SHP77 (cell line): ENCODE results near the gene PTPRE.

Experiments
- DNase-seq, 2 experiments: peaks; one replicate each; lab custom pipeline; 2025; lab: John Stamatoyannopoulos, UW

Gene PTPRE

DNA sequence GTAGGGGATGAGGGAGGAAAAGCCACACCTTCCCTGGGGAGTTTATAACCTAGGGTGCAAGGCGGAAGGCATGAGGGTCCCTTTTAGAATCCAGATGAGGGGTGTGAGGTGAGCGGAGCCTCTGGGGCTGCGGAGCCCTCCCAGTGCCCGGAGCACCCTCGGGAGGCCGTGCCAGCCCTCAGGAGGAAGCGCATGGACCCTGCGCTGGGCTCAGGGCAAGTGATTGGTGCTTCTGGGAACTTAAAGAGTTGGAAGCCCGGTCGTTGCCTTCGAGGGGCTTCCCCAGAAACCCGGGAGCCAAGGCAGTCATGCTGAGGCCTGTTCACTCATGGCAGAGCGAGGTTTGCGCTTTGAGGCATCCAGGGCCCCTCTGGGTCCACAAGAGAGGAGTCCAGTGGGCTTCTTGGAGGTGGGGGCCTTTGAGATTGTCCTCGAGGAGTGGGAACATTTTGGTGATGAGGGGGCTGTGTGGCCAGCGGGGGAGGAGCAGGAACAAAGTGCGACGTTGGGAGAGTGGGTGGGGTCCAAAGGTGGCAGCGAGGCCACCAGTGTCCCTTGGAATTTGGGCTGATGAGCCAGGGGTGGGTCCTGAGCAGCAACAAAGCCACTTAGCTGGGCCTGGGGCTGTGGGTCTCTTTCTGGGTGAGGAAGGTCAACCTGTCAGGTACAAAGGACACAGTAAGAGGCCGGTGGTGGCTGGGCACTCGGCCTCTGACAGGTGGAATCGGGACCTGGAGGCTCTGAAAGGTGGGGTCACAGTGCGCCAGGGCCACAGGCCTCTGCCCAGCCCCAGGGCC is 139.5 kb downstream of the PTPRE start:
- DNase-seq, result no peak

DNA sequence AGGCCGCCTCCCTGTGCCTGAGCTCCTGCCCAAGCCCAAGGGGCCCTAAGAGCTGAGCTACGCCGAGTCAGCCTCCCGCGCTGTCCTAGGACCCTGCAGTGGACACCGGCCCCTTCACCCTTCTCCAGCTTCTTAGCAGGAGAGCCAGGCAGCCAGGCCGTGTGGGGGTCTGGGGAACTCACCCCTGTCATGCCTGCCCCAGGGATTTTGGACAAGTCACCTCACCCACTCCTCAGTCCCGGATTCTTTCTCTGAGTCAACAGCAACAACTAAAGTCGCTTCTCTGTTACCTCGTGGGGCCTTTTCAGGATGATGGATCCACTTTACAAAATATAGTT is 140.0 kb downstream of the PTPRE start:
- no peak for DNase-seq

DNA sequence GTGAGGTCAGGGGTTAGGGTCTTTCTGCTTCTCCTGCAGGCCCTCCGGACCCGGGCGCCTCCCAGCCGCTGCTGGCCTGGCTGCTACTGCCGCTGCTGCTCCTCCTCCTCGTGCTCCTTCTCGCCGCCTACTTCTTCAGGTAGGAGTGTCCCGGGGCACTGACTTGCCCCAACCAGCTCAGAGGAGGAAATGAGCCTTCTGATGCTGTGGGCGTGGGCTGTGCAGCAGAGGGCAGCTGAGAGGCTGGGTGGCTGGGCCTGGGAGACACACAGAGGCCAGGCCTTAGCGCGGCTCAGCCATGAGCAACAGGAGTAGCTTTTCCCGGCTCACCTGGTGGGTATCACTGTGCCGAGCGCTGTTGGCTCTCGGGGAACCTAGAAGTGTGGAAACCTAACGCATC is 140.4 kb downstream of the PTPRE start:
- DNase-seq, result no peak

DNA sequence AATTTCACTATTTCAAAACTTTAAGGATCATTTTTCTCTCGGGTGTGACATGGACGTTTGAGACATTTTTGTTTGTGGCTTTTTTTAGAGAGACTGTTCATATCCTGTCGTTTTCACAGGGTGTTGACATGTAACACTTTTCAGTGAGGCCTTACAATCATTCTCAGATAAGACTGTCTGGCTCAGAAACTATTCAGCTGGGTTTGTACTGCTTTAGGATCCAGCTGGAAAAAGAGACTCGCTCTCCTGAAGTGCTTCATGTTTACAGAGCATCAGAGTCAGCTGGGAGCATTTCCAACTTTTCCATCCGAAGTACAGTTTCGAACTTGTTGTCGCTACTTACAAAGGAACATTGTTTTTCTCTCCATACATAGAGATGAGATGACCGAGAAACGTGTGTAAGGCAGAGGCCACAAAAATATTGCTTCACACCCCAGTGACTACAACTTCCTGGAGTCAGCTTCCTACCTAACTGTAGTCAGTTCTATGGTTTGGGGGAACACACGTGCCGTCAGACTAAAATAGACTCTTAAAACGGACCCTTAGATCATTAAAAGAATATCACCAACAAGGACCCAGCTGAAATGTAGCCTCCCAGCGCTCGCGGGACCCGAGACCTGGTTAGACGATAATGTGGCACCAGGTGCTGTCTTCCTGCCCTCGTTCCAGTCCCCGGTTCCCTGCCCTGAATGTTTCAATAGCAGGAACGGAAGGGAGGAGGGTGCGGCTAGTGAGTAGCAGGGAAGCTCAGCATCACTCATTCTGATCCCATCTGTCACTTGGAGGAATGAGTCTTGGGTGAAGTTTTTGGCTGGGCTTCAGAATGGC is 141.3 kb downstream of the PTPRE start:
- no peak for DNase-seq

DNA sequence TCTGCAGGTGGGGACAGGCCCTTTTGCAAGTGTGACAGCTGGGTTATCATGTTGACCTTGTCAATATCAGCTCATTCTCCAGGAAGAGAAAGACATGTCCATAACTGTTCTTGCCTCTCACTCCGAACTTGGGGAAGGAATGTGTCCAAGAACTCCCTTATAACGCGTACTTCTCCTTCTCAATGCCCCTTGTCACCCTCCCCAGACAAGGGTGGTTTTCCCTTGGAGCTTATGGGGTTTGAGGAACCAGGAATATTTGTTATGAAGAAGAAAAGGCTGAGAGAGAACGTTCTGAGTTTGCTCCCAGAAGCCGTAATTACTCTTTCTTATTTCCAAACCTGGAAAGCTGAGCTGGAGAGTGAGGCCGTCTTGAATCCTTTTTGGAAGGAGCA is 141.9 kb downstream of the PTPRE start:
- no peak for DNase-seq

DNA sequence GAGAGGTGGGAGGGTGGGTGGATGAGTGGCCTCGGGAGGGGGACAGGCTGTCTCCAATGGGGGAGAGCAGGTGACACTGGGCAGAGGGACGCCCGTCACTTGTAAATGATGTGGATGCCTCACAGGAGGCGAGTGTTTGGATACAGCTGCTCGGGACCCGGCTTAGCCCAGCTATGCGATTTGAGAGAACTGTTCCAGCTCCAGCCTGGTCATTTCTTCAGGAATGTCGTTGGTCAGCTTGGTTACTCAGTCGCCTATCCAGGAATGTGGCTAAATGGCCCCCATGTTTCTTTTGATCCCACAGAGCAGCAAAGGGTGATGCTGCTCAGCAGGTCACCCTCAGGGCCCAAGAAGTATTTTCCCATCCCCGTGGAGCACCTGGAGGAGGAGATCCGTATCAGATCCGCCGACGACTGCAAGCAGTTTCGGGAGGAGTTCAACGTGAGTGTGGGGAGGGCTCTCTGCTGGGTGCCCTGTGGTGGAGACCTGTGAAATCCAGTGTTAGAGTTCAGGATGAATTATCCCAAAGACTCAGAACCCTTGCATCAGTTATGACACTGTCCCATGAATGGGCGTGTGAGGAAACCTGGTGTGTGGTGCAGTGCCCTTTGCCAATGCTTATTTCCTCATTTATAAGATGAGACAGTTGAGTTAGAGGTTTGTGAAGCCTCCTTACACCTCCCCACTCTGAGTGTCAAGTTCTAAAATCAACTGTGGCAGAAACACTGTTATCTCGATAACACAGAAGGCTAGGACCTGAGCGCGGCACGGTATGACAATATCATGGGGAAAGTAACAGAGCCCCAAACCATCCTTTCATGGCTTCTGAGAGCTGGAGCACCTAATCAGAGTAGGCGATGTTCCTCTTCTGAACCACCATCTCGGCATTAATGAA is 142.6 kb downstream of the PTPRE start:
- DNase-seq, result no peak

DNA sequence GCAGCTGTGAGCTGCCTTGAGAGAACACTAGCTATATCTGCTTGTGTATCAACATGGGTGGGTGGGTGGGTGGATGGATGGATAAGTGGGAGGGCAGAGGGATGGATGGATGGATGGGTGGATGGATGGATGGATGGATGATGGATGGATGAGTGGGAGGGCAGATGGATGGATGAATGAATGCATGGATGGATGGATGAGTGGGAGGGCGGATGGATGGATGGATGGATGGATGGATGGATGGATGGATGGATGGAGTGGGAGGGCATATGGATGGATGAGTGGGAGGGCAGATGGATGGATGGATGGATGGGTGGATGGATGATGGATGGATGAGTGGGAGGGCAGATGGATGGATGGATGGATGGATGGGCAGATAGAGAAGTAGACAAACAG is 143.2 kb downstream of the PTPRE start:
- DNase-seq, result no peak

DNA sequence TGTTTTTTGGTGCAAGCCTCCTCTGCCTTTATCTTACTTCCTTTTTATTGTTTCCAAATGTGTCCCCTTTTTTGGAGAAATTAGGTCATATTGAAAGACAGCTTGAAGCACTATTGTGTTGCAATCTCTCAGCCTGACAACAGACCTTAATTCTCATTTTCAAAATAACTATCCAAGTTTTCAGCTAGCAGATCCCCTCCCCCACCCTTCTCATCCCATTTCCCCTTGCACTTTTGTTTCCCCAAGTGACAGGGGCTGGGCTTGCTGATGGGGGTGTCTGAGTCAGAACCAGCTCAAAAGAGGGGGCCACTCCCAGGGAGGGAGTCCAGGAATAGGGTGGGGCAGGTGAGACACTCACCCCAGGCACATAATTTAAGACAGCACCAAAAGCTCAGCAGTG is 144.0 kb downstream of the PTPRE start:
- no peak for DNase-seq

DNA sequence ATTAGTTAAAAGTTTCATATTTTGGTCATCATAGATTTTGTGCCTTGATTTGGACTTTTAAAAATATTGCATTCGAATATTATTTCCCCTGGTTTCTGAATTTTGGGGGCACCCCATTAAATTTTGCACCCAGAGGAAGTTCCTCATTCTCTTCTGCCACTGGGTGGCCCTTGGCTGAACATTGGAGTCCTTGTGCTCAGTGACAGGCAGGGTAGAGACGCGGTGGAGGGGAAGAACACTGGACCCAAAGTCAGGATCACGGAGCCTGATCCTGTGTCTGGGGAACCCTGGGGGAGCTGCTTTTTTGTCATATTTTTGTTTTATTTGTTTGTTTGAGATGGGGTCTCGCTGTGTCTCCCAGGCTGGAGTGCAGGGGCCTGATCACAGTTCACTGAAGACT is 144.6 kb downstream of the PTPRE start:
- DNase-seq, result no peak

DNA sequence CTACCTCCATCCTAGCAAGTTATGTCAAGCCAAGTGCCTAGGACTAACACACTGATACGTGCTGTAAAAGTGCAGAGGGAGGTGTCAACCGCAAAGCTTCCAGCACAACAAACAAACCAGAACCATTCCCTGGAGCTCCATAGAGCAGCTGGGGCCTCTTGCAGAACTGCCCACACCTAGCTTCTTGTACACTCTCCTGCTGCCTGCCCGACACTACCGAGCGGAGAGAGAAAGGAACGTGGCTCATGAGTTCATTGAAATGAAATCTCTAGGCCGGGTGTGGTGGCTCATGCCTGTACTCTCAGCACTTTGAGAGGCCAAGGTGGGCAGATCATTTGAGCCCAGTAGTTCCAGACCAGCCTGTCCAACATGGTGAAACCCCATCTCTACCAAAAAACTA is 145.8 kb downstream of the PTPRE start:
- no peak for DNase-seq

DNA sequence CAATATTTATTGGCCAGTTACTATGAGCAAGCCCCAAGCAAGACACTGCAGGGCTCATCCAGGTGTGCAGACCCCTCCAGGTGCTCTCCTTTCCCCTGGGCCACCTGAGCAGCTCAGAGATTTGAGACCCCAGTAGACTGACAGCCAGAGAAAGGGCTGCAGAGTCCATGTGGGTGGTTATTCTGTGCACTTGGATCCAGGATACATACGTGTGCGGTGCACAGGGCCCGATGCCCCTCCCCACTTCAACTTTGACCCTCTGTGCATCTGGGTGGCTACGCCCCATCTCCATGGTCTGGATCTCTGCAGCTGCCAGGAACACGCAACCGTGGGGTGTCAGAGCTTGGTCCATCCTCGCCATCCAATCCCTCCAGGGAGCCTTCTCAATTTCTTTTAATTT is 146.5 kb downstream of the PTPRE start:
- no peak for DNase-seq

DNA sequence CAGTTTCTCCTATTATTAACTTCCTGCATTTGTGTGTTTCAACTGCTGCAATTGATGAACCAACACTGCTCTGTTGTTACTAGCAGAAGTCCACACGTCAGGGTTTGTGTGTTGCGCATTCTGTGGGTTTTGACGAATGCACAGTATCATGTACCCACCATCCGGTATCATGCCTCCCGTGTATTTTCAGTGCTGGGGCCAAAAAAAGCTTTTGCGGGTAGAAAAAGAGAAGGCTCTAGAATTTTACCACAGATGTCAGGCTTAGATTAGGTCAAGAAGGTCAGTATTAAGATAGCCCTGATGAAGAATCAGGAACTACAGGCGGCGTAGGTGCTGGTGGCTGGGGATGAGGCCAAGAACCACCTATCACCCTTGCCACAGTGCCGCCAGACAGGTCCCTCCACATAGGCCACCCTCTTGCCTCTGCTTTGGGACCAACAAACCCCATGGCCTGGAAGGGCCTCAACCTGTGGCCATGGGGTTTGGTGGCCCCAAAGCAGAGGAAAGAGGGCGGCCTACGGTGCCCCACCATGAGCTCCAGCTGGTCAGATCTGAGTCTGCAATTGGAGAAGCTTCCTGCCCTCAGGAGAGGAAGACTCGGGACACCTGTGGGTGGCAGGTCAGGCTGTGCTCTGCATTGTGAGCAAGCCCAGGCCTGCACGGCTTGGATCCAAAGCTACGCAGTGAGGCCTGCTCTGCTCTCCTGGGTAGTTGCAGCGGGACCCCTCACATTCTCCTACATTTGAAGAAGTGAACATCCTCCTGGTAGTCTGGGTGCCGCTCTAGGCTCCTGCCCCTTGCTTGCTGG is 147.5 kb downstream of the PTPRE start:
- DNase-seq, result no peak

DNA sequence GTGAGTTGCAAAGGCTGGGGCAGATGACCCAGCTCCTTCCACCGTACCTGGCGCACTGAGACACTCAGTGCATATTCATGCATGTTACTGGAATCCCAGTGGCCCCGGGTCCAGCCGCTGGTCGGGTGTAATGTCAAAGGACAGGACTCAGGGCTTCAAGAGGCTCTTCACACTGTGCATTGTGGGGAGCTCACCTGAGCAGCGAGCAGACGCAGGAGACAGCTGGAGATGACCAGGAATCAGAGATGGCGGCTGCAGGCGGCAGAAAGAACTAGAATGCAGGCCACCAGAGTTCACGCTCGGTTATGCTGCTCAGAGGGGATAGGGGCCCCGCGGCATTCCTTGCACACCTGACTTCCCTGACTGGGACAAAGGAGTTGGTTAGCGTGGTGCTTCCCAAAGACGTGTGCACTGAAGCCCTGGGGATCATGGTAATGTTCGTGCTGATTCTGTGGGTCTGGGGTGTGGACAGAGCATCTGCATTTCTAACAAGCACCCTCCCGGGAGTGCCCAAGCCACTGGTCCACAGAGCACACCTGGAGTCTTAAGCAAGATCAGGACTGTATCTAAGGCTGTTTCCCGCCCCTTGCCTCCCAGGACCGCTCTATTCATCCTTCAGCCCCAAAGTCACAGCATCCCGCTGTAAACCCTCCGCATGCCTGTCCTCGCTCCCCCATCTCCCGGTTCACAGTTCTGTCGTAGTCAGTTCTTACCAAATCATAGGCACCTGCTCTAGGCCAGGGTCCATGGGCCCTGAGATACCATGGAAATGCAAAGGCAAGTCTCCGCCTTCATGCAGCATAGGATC is 148.4 kb downstream of the PTPRE start:
- DNase-seq, result no peak

DNA sequence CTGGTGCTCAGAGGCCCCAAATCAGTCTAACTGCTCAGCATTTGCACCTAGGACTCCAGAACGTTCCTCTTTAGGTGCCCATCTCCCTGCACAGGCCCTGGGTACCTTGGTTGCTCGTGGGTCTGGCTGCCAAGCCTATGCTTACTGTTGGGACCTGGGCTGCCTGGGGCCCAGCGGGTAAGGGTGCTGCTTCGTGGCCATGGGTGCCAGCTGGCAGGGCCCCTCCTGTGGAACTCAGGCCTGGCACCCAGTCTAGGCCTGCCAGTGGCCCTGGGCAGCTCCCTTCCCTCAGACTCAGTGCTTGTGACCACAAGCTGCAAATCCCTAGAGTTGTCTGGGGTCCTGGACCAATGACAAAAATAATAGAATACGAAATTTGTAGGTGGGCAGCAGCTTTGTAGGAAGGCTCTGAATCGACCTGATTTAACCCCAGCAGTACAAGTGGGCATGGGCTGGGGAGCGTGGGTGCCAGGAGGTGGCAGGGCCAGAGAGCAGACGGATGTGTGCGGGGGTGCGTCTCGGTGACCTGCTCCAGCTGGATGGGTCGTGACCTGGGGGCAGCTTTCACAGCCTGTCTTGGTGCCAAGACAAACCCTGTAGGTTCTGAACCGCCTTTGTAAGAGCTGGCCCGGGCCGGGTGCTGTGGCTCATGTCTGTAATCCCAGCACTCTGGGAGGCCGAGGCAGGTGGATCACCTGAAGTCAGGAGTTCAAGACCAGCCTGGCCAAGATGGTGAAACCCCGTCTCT is 149.6 kb downstream of the PTPRE start:
- DNase-seq, result no peak

DNA sequence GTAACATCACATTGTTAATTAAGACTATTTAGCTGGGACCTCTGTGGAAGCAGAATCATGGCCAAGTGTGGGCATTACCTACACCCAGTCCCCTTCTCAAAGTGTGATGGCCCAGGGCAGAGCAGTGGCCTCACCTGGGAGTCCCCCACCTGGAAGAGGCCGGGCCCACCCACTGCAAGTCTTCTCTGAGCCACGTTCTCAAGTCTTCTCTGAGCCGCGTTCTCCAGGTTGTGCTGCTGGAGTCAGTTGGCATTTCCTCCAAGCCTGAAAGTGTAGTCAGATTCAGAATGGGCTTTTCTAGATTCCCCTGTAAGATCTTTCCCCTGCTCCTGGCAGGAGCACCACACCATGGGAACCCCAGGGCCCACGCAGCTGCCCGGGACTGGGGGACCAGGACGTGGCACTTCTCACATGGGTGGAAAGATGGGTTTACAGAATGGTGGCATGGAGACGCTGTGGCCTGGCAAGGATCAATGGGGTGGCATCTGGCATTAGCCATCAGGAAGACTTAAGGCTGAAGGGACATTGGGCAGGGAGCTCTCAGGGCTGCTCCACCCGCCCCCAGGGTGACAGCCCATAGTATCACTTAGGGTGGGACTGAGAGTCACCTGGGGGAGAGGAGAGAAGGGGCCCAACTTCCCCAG is 151.3 kb downstream of the PTPRE start:
- no peak for DNase-seq

DNA sequence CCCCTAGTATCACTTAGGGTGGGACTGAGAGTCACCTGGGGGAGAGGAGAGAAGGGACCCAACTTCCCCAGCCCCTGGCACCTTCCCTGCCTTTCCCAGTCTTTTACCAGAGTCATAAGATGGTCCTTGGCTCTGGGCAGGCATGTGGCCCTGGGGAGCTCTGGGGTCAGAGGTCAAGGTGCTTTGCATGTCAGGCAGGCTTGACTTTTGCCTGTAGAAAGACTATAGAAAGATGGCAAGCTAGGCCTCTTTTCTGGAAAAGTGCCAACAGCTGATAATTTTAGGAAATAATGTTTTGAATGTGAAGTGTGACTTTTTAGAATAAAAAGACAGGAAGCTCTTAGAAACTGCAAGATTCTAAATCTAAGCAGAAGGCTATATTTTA is 151.8 kb downstream of the PTPRE start:
- no peak for DNase-seq

DNA sequence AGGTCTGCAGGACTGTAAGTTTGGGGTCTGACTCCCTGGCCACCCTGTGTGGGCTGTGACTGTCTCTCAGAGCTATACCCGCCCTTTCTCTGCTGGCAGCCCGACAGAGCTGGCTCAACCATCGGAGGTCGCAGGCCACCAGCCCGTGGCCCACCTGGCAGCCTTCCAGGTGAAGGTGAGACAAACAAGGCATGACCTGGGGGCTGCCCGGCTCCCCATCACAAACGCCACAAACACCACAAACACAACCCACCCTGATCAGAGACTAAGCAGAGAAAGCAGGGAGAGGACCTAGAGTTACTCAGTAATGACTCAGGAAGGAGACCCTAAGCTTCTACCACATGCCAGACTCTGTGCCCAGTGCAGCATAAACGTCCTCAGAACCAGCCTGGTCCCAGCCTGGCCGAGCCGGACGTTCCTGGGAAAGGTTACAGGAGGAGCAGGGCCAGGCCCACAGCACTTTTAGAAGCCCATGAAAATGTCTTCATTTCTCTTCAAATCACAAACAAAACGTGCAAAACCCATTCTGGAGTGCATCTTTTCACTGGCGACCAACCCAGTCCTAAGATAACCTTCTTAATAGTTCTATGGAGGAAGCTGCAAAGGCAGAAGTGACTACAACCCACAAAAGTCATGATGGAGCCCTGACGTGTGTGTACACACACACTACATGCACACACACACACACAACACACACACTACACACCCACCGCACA is 152.5 kb downstream of the PTPRE start:
- DNase-seq, result no peak

DNA sequence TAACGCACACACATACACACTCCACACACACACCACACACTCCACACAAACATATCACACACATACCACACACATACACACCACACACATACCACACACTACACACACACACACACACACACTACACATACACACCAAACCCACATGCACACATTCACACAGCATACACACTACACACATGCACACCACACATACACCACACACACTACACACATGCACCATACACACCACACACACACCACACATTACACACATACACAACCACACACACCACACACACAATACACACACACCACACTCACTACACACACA is 153.0 kb downstream of the PTPRE start:
- no peak for DNase-seq
